NB4 (cell line): Measurements from ENCODE around the gene PKIG.

ENCODE experiments used
- DNase-seq: peaks from one replicate; pipeline ENCODE4 v3.0.0; 2010; ENCODE audit warnings: low read depth
- H3K4me3 ChIP-seq: one replicate; pipeline ENCODE4 v1.5.1; 2011; ENCODE audit warnings: mild to moderate bottlenecking, low read depth, low read length, moderate library complexity
- MYC ChIP-seq: IDR thresholded peaks from 2 replicates; pipeline ENCODE4 v1.6.1; 2011; ENCODE audit warnings: low read depth, low read length
- POLR2A ChIP-seq: IDR thresholded peaks from 2 replicates; pipeline ENCODE4 v1.6.1; 2011; ENCODE audit warnings: mild to moderate bottlenecking; ENCODE audit not compliant: insufficient read length; ENCODE audit errors: extremely low read depth
- TF ChIP-seq, protein P1 (sequence below): IDR thresholded peaks from one replicate; pipeline ENCODE4 v1.5.1; 2012; ENCODE audit warnings: low read depth, low read length
- TF ChIP-seq, protein P2 (sequence below): IDR thresholded peaks from 2 replicates; pipeline ENCODE4 v1.6.1; 2011; ENCODE audit warnings: low read depth, low read length

Gene PKIG

DNA sequence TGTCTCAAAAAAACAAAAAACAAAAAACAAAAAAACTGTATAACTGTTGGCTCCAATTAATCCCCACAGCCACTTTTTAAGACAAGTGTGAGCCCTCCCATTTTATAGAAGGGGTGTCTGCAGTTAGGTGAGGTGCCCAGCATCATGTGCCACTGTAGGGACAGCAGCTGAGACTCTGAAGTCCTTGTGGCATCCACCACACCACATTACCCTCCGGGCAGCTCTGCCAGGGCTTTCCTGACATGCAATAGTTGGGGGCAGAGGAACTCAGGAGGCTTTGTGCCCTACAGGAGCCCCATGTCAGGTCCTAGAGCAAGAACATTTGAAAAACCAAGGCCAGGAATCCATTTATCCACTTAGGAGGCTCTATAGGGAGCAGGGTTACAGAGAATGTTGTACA lies 17.3 kb downstream of the PKIG start:
- no peak overlapping the region for H3K4me3 ChIP-seq
- DNase-seq, result no peak
- TF ChIP-seq, protein P1, sequence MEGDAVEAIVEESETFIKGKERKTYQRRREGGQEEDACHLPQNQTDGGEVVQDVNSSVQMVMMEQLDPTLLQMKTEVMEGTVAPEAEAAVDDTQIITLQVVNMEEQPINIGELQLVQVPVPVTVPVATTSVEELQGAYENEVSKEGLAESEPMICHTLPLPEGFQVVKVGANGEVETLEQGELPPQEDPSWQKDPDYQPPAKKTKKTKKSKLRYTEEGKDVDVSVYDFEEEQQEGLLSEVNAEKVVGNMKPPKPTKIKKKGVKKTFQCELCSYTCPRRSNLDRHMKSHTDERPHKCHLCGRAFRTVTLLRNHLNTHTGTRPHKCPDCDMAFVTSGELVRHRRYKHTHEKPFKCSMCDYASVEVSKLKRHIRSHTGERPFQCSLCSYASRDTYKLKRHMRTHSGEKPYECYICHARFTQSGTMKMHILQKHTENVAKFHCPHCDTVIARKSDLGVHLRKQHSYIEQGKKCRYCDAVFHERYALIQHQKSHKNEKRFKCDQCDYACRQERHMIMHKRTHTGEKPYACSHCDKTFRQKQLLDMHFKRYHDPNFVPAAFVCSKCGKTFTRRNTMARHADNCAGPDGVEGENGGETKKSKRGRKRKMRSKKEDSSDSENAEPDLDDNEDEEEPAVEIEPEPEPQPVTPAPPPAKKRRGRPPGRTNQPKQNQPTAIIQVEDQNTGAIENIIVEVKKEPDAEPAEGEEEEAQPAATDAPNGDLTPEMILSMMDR, result no peak
- TF ChIP-seq MYC (no peak), POLR2A (no peak)
- TF ChIP-seq, protein P2, sequence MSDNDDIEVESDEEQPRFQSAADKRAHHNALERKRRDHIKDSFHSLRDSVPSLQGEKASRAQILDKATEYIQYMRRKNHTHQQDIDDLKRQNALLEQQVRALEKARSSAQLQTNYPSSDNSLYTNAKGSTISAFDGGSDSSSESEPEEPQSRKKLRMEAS, result no peak

DNA sequence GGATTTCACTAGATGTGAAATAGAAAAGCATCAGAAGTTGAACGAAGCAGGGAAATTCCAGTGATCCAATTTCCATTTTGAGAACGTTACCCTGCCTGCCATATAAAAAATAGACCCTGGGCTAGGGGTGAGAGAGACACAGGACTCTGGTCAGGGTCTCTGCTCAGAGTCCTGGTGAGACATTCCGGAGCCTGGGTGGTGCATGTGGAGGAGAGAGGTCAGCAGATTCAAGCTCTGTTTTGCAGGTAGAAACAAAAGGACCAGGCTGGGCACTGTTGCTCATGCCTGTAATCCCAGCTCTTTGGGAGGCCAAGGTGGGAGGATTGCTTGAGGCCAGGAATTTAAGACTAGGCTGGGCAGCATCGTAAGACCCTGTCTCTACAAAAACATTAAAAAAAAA lies 17.9 kb downstream of the PKIG start:
- no peak for DNase-seq
- TF ChIP-seq MYC, result no peak
- TF ChIP-seq, protein P1, result no peak
- TF ChIP-seq, protein P2, result no peak
- H3K4me3 ChIP-seq, result no peak overlapping the region

DNA sequence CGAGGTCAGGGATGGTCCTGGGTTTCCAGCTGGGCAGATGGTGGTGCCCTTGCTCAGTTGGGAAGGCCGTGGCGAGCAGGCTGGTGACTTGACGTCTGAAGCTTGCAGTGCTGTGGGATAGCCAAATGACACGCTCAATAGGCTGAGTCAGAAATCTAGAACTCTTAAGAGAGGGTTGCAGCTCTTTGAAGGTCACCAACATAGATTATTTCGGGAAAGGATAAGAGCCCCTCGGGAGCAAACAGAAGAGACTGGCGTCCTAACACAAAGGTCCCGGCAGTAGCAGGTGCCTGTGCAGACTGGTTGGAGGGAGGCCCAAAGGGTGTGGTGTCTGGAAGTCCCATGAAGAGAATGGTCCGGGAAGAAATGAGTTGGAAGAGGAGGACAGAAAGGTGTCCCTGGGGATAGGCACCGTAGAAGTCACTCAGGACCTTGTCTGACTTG lies 18.4 kb downstream of the PKIG start:
- no peak overlapping the region for H3K4me3 ChIP-seq
- no peak for TF ChIP-seq MYC
- no peak for TF ChIP-seq POLR2A
- TF ChIP-seq, protein P1, result no peak
- TF ChIP-seq, protein P2, result no peak
- DNase-seq, result no peak

DNA sequence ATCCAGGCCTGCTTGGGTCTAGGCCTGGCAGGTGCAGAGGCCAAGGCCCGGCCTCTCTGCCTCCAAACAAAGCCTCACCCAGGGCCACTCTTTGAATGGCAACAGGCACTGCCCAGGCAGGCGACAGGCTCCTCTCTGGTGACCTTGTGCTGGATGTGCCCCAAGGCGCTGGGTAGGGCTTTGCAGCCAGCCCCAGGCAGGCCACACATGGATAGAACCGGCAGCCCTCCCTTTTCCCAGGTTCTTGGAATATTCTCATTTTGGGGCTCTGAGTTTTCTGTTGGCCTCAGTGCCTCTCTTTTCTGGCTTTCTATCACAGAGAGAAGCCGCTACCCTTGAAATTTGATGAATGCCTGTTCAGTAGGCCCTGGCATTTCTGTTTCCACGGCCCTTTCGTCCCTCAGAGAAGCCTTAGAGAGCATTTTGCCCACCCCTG lies 18.9 kb downstream of the PKIG start:
- H3K4me3 ChIP-seq, result no peak overlapping the region
- DNase-seq, result no peak
- TF ChIP-seq MYC, result no peak
- TF ChIP-seq, protein P1, result no peak
- no peak for TF ChIP-seq POLR2A
- TF ChIP-seq, protein P2, result no peak

DNA sequence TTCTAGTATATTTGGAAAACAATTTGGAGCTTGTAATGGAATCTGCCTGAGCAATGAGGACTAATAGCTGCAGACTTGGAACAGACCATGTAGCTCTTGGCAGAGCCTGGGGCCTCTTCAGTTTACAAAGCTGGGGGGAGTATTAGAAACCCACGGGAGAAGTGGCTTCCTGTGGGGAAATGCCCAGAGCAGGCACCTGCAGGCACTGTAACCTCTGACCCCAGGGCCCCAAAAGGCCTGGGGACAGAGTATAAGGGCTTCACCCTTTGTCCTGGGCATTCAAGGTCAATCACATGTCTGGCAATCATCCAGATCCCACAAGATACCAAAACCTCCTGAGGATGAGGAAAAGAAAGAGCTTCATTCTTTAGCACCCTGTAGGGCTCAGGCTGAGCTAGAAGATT lies 19.4 kb downstream of the PKIG start:
- H3K4me3 ChIP-seq, result no peak overlapping the region
- DNase-seq, result no peak
- TF ChIP-seq MYC, result no peak
- TF ChIP-seq, protein P1, result no peak
- TF ChIP-seq POLR2A, result no peak
- TF ChIP-seq, protein P2, result no peak

DNA sequence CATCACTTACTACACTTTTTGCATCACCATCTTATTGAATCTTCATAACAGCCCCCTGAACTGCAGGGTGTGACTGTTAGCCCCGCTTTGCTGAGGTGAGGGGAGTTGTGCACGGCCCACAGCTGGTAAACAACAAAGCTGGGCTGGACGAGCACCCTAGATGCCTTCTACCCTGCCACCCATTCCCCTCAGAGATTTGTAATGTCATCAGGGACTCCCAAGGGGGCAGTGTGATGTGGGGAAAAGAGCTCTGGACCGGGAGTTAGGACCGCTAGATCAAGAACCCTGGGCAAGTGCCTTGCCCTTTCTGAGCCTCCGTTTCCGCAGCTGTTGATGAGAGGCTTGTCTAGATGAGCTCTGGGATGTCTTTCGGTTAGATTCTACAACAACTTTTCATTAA lies 20.9 kb downstream of the PKIG start:
- no peak for DNase-seq
- TF ChIP-seq, protein P2, result no peak
- no peak for TF ChIP-seq POLR2A
- no peak for TF ChIP-seq MYC
- TF ChIP-seq, protein P1, result peak; percentile 34
- no peak overlapping the region for H3K4me3 ChIP-seq
